Kidney (tissue), 14 donors: ENCODE data around the gene TEX14. TPM values are rescaled to one million over a fixed set of nuclear protein-coding genes. Genes with fewer than 3 reads are reported as not detected.

Experiments
- DNase-seq, 5 donors: peaks; one replicate each; pipeline ENCODE4 v3.0.0-alpha.2; 2013 to 2020
- FAIRE-seq: peaks from 2 replicates; lab custom pipeline; 2012; peaks lifted over from hg19 to GRCh38; lab: Jason Lieb, UNC
- H3K27ac ChIP-seq, 2 donors: one replicate each; pipeline ENCODE4 v1.7.0; 2013; ENCODE audit warnings: low read depth in 2 of 2, low read length in 2 of 2, inconsistent platforms in 1 of 2
- H3K27me3 ChIP-seq: one replicate; pipeline ENCODE4 v1.7.1; 2013; ENCODE audit warnings: low read length, inconsistent platforms; ENCODE audit not compliant: control insufficient read depth, insufficient read depth
- H3K36me3 ChIP-seq, 3 donors: one replicate each; pipeline versions ENCODE4 v1.7.0 to v1.7.1; 2013; ENCODE audit warnings: low read length in 3 of 3, control low read depth in 1 of 3, inconsistent platforms in 1 of 3; ENCODE audit not compliant: insufficient read depth in 3 of 3, control insufficient read depth in 2 of 3
- H3K4me1 ChIP-seq, 3 donors: one replicate each; pipeline versions ENCODE4 v1.7.0 to v1.7.1; 2013; ENCODE audit warnings: low read length in 3 of 3, inconsistent platforms in 1 of 3, low read depth in 1 of 3; ENCODE audit not compliant: control insufficient read depth in 2 of 3, insufficient read depth in 2 of 3
- H3K4me3 ChIP-seq, 3 donors: one replicate each; pipeline versions ENCODE4 v1.7.0 to v1.8.1; 2013; ENCODE audit warnings: low read length in 3 of 3, control low read depth in 1 of 3, inconsistent platforms in 1 of 3
- H3K9ac ChIP-seq, 3 donors: one replicate each; pipeline versions ENCODE4 v1.7.0 to v1.7.1; 2013; ENCODE audit warnings: low read length in 3 of 3, control low read depth in 1 of 3, inconsistent platforms in 1 of 3
- H3K9me3 ChIP-seq, 3 donors: one replicate each; pipeline versions ENCODE4 v1.7.0 to v1.7.1; 2013; ENCODE audit warnings: low read length in 3 of 3, control low read depth in 1 of 3, inconsistent platforms in 1 of 3; ENCODE audit not compliant: control insufficient read depth in 2 of 3, insufficient read depth in 1 of 3
- CTCF ChIP-seq: IDR thresholded peaks from 3 replicates; pipeline ENCODE4 v1.5.1; 2012; ENCODE audit warnings: mild to moderate bottlenecking, moderate library complexity, borderline replicate concordance; ENCODE audit not compliant: insufficient read depth; ENCODE audit errors: extremely low read depth
- intact Hi-C: fragments of 100-400 bp; cut with DNase I; formaldehyde crosslinking; loops from one replicate; pipeline ENCODE4 v1.11.1; 2022
- polyA plus RNA-seq: library from polyadenylated mRNA; stranded (reverse); fragments of 350-450 nt; fragmentation: Illumina TruSeq; extraction: RNeasy Lipid Tissue Mini Kit (QIAGEN cat#74804); gene quantifications from one replicate; pipeline ENCODE4 v1.2.3, GENCODE V29; 2014; ENCODE audit warnings: low read depth, low replicate concordance; ENCODE audit not compliant: insufficient read depth
- total RNA-seq: library from RNA; stranded (reverse); fragmentation: NEBNext Ultra II Directional; extraction: Animal tissue kit (Norgen Biotek cat#: 25700); gene quantifications from one replicate; pipeline ENCODE4 v1.2.1, GENCODE V29; 2021
- donor health status: control.
- donor health status: control.
- donor health status: control.
- donor health status: control.
- donor health status: control.
- donor health status: DM: yes; HTN: yes; CAD: no.
- donor health status: Normal renal cell carcinoma (clear cell type).

Gene TEX14
- total and polyA plus RNA-seq, 2 donors from 2014 or later: 0.09 to 0.22 TPM

GRCh38 chr17:58533616-58534188 lies 158.1 kb downstream of the TEX14 start:
- intact Hi-C loops: no loop called here
- FAIRE-seq (no peak), DNase-seq (no peak)
- TF ChIP-seq CTCF: no peak
- H3K9me3 ChIP-seq: no peaks in the 10 kb centered on the region
- no peak overlapping the region for H3K9ac ChIP-seq
- H3K27ac ChIP-seq: no peak overlapping the region
- H3K4me3 ChIP-seq: no peak overlapping the region
- H3K36me3 ChIP-seq: no peaks in the 10 kb centered on the region
- no peaks in the 10 kb centered on the region for H3K27me3 ChIP-seq
- H3K4me1 ChIP-seq: peaks cover 0 to 17% (median 0%) of the 10 kb centered on the region in 3 donors

GRCh38 chr17:58532555-58532951 lies 159.3 kb downstream of the TEX14 start:
- no peak for TF ChIP-seq CTCF
- no peak overlapping the region for H3K27ac ChIP-seq

GRCh38 chr17:58531661-58532554 lies 159.9 kb downstream of the TEX14 start:
- FAIRE-seq: no peak
- Histone ChIP-seq H3K4me3 (peak overlapping the region; percentile 37 to 67 (median 51)), H3K9ac (peak overlapping the region in 2 of 3 donors; percentile 20 to 57), H3K27ac (peak overlapping the region in 1 of 2 donors; percentile 32), H3K9me3 (no peaks in the 10 kb centered on the region), H3K4me1 (peaks cover 0 to 27% (median 0%) of the 10 kb centered on the region in 3 donors), H3K27me3 (no peaks in the 10 kb centered on the region), H3K36me3 (no peaks in the 10 kb centered on the region)
- TF ChIP-seq CTCF: no peak
- intact Hi-C loops: no loop called here
- peak; percentile 57 to 83 (median 71) for DNase-seq

More at GRCh38 chr17:58532555-58532951, 159.3 kb downstream of the TEX14 start:
- intact Hi-C loops: no loop called here
- FAIRE-seq: no peak
- no peaks in the 10 kb centered on the region for H3K36me3 ChIP-seq
- no peak for DNase-seq
- no peaks in the 10 kb centered on the region for H3K9me3 ChIP-seq
- no peaks in the 10 kb centered on the region for H3K27me3 ChIP-seq
- H3K4me1 ChIP-seq: peaks cover 0 to 23% (median 0%) of the 10 kb centered on the region in 3 donors
- H3K4me3 ChIP-seq: peak overlapping the region in 2 of 3 donors; percentile 41 to 64
- H3K9ac ChIP-seq: peak overlapping the region in 2 of 3 donors; percentile 20 to 57
